MV-4-11 (cell line): Measurements from ENCODE around the gene NRXN3.

Source experiments
- DNase-seq: peaks from one replicate; lab custom pipeline; 2025; lab: John Stamatoyannopoulos, UW

The NRXN3 gene

DNA sequence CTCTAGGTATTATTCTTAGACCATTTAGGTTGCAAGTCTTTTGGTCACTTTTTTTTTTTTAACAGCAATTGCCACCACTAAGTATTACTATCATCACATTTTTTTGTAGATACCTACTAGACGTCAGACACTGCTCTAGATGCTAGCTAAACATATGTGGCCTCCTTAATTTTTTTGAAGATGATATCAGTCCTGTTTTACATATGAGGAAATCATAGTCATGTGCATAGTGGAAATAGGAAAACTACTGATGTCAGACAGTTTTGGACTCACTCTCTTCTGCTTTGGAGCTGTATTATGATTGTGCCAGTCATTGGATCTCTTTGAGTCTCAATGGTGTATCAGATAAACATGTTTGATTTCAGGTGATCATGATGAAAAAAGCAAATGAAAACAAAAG lies 1736.8 kb downstream of the NRXN3 start:
- no peak for DNase-seq

DNA sequence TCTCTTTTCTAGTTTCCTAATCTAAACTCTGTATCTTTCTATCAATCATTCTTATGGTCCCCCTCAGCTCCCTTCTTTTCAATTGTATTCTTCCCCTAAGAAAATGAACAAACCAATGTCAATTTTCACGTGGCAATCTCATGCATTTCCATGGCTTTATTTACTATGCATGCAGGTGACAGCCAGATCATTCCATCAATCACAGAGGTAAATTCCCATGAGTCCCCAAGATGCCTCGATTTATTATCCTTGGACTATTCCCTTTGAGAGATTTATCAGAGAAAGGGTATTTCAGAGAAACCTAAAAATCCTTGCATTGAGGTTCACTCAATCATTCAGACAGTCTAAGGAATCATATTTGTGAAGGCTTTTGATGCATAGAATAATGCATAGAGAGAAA lies 1739.9 kb downstream of the NRXN3 start:
- DNase-seq = no peak

GRCh38 chr14:79911744-79912143 lies 1741.6 kb downstream of the NRXN3 start:
- DNase-seq = no peak

GRCh38 chr14:79914595-79914994 lies 1744.4 kb downstream of the NRXN3 start:
- DNase-seq = no peak

GRCh38 chr14:79915406-79915805 lies 1745.2 kb downstream of the NRXN3 start:
- no peak for DNase-seq

DNA sequence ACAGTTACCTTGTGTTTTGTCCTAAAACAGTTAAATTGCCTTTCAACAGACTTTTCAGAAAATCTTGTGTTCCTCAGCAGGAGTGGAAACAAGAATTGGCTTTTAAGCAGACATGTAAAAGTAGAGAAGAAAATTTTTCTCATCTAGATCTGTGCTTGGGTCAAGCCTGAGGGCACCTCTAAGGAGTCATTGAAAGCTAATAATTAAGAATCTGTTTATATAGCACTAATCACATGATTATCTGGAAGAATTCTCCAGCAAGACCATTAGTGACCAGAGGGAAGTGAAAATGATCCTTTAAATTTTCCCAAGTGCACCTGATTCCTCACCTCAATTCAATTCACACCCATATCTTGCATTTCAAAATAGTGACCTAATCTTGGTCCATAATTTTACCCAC lies 1746.1 kb downstream of the NRXN3 start:
- DNase-seq = no peak

DNA sequence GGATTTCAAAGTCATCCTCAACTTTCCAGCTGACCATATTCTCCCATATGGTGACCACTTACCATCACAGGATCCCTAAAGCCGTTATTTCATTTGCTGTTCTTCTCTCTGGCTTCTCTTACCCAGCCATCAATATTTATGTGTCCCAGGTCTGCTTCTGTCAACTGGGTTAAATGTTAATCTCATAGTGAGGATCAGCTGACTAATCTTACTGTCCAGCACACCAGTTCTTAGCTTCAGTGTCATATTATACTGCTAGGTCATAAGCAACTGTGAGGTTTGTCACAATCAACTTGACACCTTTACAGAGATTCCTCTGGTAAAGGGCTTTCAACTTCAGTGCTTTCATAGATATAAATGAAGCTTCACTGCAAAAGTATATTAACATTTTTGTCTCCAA lies 1746.7 kb downstream of the NRXN3 start:
- DNase-seq = no peak
